Ammon's horn (tissue), 1 donor: ENCODE measurements around the gene HRH3.

Experiments
- DNase-seq: peaks from one replicate; pipeline ENCODE4 v3.0.0-alpha.2; 2016; ENCODE audit warnings: low spot score

Gene HRH3

GRCh38 chr20:62243906-62244515 lies 23.9 kb upstream of the HRH3 start:
- DNase-seq: no peak

GRCh38 chr20:62243106-62243505 lies 23.0 kb upstream of the HRH3 start:
- DNase-seq: no peak

GRCh38 chr20:62242176-62242575 lies 22.1 kb upstream of the HRH3 start:
- no peak for DNase-seq

GRCh38 chr20:62241506-62241905 lies 21.4 kb upstream of the HRH3 start:
- no peak for DNase-seq

GRCh38 chr20:62240020-62240685 lies 20.1 kb upstream of the HRH3 start:
- no peak for DNase-seq

- no peak for DNase-seq
Observed at GRCh38 chr20:62239278-62239879, 19.3 kb upstream of the HRH3 start.

GRCh38 chr20:62238569-62239277 lies 18.6 kb upstream of the HRH3 start:
- no peak for DNase-seq

GRCh38 chr20:62237801-62238568 lies 17.9 kb upstream of the HRH3 start, which contains the start of gene OSBPL2:
OSBPL2 (plus strand) TSS chr20:62238521; CDS start chr20:62256185, 17,664 bp downstream.
- peak; percentile 100 for DNase-seq

- DNase-seq: no peak
Observed at GRCh38 chr20:62237514-62237800, 17.4 kb upstream of the HRH3 start.

- peak; percentile 56 for DNase-seq
Observed at GRCh38 chr20:62236766-62237513, 16.9 kb upstream of the HRH3 start.

GRCh38 chr20:62236200-62236599 lies 16.1 kb upstream of the HRH3 start:
- DNase-seq: no peak

- DNase-seq: no peak
Observed at GRCh38 chr20:62235777-62236157, 15.7 kb upstream of the HRH3 start.

- no peak for DNase-seq
Observed at GRCh38 chr20:62235001-62235776, 15.1 kb upstream of the HRH3 start.

GRCh38 chr20:62234339-62234738 lies 14.3 kb upstream of the HRH3 start:
- no peak for DNase-seq

- no peak for DNase-seq
Observed at GRCh38 chr20:62233684-62234083, 13.6 kb upstream of the HRH3 start.

GRCh38 chr20:62232770-62233645 lies 12.9 kb upstream of the HRH3 start:
- DNase-seq: no peak

- no peak for DNase-seq
Observed at GRCh38 chr20:62232194-62232593, 12.1 kb upstream of the HRH3 start.

- no peak for DNase-seq
Observed at GRCh38 chr20:62231292-62231691, 11.2 kb upstream of the HRH3 start.

- DNase-seq: no peak
Observed at GRCh38 chr20:62230696-62231095, 10.6 kb upstream of the HRH3 start.

GRCh38 chr20:62230276-62230675 lies 10.2 kb upstream of the HRH3 start:
- no peak for DNase-seq
